HCT116 (cell line): Measurements from ENCODE around the gene PNMT. TPM values are rescaled to one million over a fixed set of nuclear protein-coding genes. Genes with fewer than 3 reads are reported as not detected.

Source experiments
- ATAC-seq: fragments of 200-7000 bp; cut with Tn5 transposase; 2 replicates; pipeline ENCODE4 v1.9.1; 2020; ENCODE audit warnings: mild to moderate bottlenecking, moderate library complexity
- BruUV-seq: library from RNA; stranded (reverse); fragments of 400-500 nt; replicated peaks from 2 replicates; lab custom pipeline; 2021; lab: Mats Ljungman, UMichigan
- CTCF ChIA-PET: fragments of 300-600 bp; sonication (Branson Sonifier 250); formaldehyde crosslinking; loops from one replicate; lab custom pipeline; 2021; ENCODE audit warnings: antibody characterized with exemption; lab: Charles Lee
- POLR2A ChIA-PET: fragments of 300-600, 350-600 bp; sonication (Branson Sonifier 250); formaldehyde crosslinking; loops from one replicate; lab custom pipeline; 2021; ENCODE audit warnings: antibody characterized with exemption; lab: Charles Lee
- RAD21 ChIA-PET, 2 experiments: fragments of 300-600 bp; sonication (Branson Sonifier 250); formaldehyde crosslinking; loops; one replicate each; lab custom pipeline; 2023; ENCODE audit warnings: low total read pairs in 2 of 2; ENCODE audit not compliant: uncharacterized antibody in 2 of 2, unreplicated experiment in 2 of 2, low non-redundant PET in 1 of 2; lab: Charles Lee
- DNase-seq: peaks from one replicate; pipeline ENCODE4 v3.0.0-alpha.2; 2010; ENCODE audit warnings: low read depth, low spot score
- H2AFZ ChIP-seq: fragments of 200-600 bp; shearing (Covaris generic), sonication (generic); 2 replicates; pipeline ENCODE4 v1.6.1; 2017; ENCODE audit warnings: low read depth, mixed run types, mixed read lengths, antibody characterized with exemption, low read length; ENCODE audit not compliant: poor library complexity, severe bottlenecking
- H3K27ac ChIP-seq: 2 replicates; pipeline ENCODE4 v1.5.1; 2012; ENCODE audit warnings: low read depth, low read length
- H3K27me3 ChIP-seq: fragments of 200-600 bp; sonication (generic); 2 replicates; pipeline ENCODE4 v1.6.1; 2016; ENCODE audit warnings: mixed run types, low read length, mixed read lengths; ENCODE audit not compliant: insufficient read depth
- H3K36me3 ChIP-seq, 2 experiments: fragments of 200-500 bp in 1 of 2; fragments of 200-600 bp in 1 of 2; sonication (Bioruptor generic) in 1 of 2; sonication (generic) in 1 of 2; 2 replicates each; pipeline versions ENCODE4 v1.5.1 to v1.6.1; 2014 to 2016; ENCODE audit warnings: low read length in 2 of 2, inconsistent platforms in 1 of 2, mixed read lengths in 1 of 2, mixed run types in 1 of 2; ENCODE audit not compliant: insufficient read depth in 2 of 2, control insufficient read depth in 1 of 2
- H3K4me1 ChIP-seq, 2 experiments: fragments of 200-600 bp in 1 of 2; sonication (generic) in 1 of 2; 2 replicates each; pipeline versions ENCODE4 v1.5.1 to v1.6.1; 2012 to 2017; ENCODE audit warnings: low read length in 2 of 2, inconsistent platforms in 1 of 2, mild to moderate bottlenecking in 1 of 2, mixed read lengths in 1 of 2, mixed run types in 1 of 2, moderate library complexity in 1 of 2; ENCODE audit not compliant: insufficient read depth in 2 of 2, control insufficient read depth in 1 of 2
- H3K4me2 ChIP-seq: fragments of 200-600 bp; sonication (generic); 2 replicates; pipeline ENCODE4 v1.6.1; 2017; ENCODE audit warnings: mixed run types, low read length, mixed read lengths
- H3K4me3 ChIP-seq, 2 experiments: fragments of 200-600 bp in 1 of 2; sonication (generic) in 1 of 2; replicated peaks in 1 of 2; 2 replicates each; pipeline ENCODE4 v1.5.1; 2011 to 2016; ENCODE audit warnings: low read length in 2 of 2, control low read depth in 1 of 2, low read depth in 1 of 2, mild to moderate bottlenecking in 1 of 2, mixed read lengths in 1 of 2, mixed run types in 1 of 2
- H3K79me2 ChIP-seq: fragments of 200-600 bp; sonication (generic); 2 replicates; pipeline ENCODE4 v1.6.1; 2017; ENCODE audit warnings: mild to moderate bottlenecking, mixed run types, low read length, moderate library complexity, mixed read lengths; ENCODE audit not compliant: insufficient read depth
- H3K9ac ChIP-seq: fragments of 200-600 bp; sonication (generic); 2 replicates; pipeline ENCODE4 v1.6.1; 2016; ENCODE audit warnings: low read length, mixed read lengths
- H3K9me2 ChIP-seq: fragments of 200-600 bp; sonication (generic), shearing (Covaris generic); 2 replicates; pipeline ENCODE4 v1.6.1; 2017; ENCODE audit warnings: mixed run types, mild to moderate bottlenecking, moderate library complexity; ENCODE audit not compliant: insufficient read depth
- H3K9me3 ChIP-seq, 2 experiments: fragments of 200-500 bp in 1 of 2; fragments of 200-600 bp in 1 of 2; sonication (Bioruptor generic) in 1 of 2; sonication (generic) in 1 of 2; 2 replicates each; pipeline ENCODE4 v1.6.1; 2014 to 2017; ENCODE audit warnings: low read length in 2 of 2, mixed read lengths in 2 of 2, inconsistent platforms in 1 of 2, low read depth in 1 of 2, mild to moderate bottlenecking in 1 of 2, mixed run types in 1 of 2, moderate library complexity in 1 of 2; ENCODE audit not compliant: control insufficient read depth in 1 of 2, insufficient read depth in 1 of 2
- H4K20me1 ChIP-seq: fragments of 200-600 bp; sonication (generic), shearing (Covaris generic); 2 replicates; pipeline ENCODE4 v1.6.1; 2017; ENCODE audit warnings: mixed run types, mild to moderate bottlenecking, moderate library complexity; ENCODE audit not compliant: insufficient read depth
- CEBPB ChIP-seq: IDR thresholded peaks from 2 replicates; pipeline ENCODE4 v1.6.1; 2012; ENCODE audit warnings: low read depth
- CTCF ChIP-seq, 3 experiments: fragments of 200-600 bp in 1 of 3; sonication (generic) in 1 of 3; IDR thresholded peaks in 2 of 3; conservative IDR thresholded peaks in 1 of 3; 2 replicates each; pipeline ENCODE4 v1.5.1; 2012 to 2017; ENCODE audit warnings: low read depth in 2 of 3, low read length in 2 of 3, antibody characterized with exemption in 1 of 3, borderline replicate concordance in 1 of 3, control low read depth in 1 of 3, mild to moderate bottlenecking in 1 of 3, mixed read lengths in 1 of 3, mixed run types in 1 of 3, moderate library complexity in 1 of 3; ENCODE audit not compliant: insufficient read depth in 1 of 3
- EGR1 ChIP-seq: IDR thresholded peaks from 2 replicates; pipeline ENCODE4 v1.6.1; 2012; ENCODE audit warnings: low read depth
- EZH2 ChIP-seq: fragments of 200-600 bp; sonication (generic); IDR thresholded peaks from 2 replicates; pipeline ENCODE4 v1.6.1; 2017; ENCODE audit warnings: antibody characterized with exemption, mixed run types
- EZH2phosphoT487 ChIP-seq: fragments of 200-600 bp; IDR thresholded peaks from 2 replicates; pipeline ENCODE4 v1.6.1; 2018; ENCODE audit warnings: antibody characterized with exemption, borderline replicate concordance
- FOSL1 ChIP-seq: IDR thresholded peaks from 2 replicates; pipeline ENCODE4 v1.6.1; 2012; ENCODE audit warnings: low read depth
- JUND ChIP-seq: IDR thresholded peaks from 2 replicates; pipeline ENCODE4 v1.6.1; 2012
- POLR2A ChIP-seq: IDR thresholded peaks from 2 replicates; pipeline ENCODE4 v1.7.0; 2011; ENCODE audit warnings: borderline replicate concordance; ENCODE audit not compliant: insufficient read depth, insufficient read length; ENCODE audit errors: extremely low read depth
- RAD21 ChIP-seq: IDR thresholded peaks from 2 replicates; pipeline ENCODE4 v1.6.1; 2012; ENCODE audit warnings: low read depth, mild to moderate bottlenecking
- SIN3A ChIP-seq: IDR thresholded peaks from 2 replicates; pipeline ENCODE4 v1.6.1; 2012; ENCODE audit warnings: low read depth
- SP1 ChIP-seq: IDR thresholded peaks from 2 replicates; pipeline ENCODE4 v1.6.1; 2012; ENCODE audit warnings: low read depth
- SRF ChIP-seq: IDR thresholded peaks from 2 replicates; pipeline ENCODE4 v1.6.1; 2012; ENCODE audit warnings: low read depth
- YY1 ChIP-seq: IDR thresholded peaks from 2 replicates; pipeline ENCODE4 v1.6.1; 2011; ENCODE audit warnings: low read length, low read depth, moderate library complexity, mild to moderate bottlenecking; ENCODE audit not compliant: insufficient replicate concordance; ENCODE audit errors: extremely low read depth
- ZFX ChIP-seq: fragments of 450-650 bp; IDR thresholded peaks from 2 replicates; pipeline ENCODE4 v1.6.1; 2017
- intact Hi-C: fragments of 100-400 bp; cut with micrococcal nuclease; formaldehyde crosslinking; loops from 2 replicates; pipeline ENCODE4 v1.10.0; 2022
- total RNA-seq: library from RNA; stranded (reverse); gene quantifications from one replicate; pipeline ENCODE4 v1.2.1, GENCODE V29; 2021; ENCODE audit not compliant: unreplicated experiment
- TF ChIP-seq, protein P1 (sequence below): IDR thresholded peaks from 2 replicates; pipeline ENCODE4 v1.6.1; 2011; ENCODE audit warnings: mild to moderate bottlenecking, low read length, moderate library complexity; ENCODE audit not compliant: insufficient replicate concordance; ENCODE audit errors: extremely low read depth
- TF ChIP-seq, protein P2 (sequence below): IDR thresholded peaks from 2 replicates; pipeline ENCODE4 v1.6.1; 2012; ENCODE audit warnings: low read depth
- TF ChIP-seq, protein P3 (sequence below): IDR thresholded peaks from 2 replicates; pipeline ENCODE4 v1.6.1; 2012

The PNMT gene
- total RNA-seq, 1 experiment from 2014 or later = not detected

DNA sequence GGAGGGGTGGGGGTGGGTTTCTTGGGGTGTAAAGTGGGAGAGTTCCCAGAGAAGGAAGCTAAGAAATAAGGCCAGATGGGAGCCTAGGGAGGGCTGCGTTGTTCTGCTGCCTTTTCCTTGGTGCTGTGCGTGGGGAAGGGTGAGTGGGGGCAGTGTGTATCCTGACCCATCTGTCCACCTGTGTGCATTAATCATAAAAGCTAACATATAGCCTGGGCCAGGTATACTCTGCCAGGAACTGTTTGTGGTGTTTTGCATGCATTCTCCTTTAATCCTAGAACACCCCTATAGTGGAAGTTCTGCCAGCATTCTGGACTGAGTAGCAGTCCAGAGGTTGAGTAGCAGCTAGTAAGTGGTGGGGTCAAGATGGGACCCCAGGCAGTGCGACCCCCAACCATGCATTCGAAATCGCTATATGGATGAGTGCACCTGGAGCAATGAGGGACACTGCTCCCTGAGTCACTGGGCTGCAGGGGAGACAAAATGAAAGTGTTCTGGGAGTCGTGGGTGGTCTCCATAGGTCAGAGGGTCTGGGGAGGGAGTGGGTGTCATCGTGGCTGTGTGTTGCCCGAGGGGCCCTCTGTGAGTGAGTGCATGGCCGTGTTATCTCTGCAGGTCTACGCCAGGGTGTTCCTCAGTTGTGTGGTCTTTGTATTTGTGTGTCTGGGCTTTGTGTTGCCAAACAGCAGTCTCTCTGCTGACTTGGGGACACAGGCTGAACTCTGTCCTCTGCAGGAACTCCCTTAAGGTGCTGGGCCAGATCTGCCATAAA, 32.9 kb downstream of the PNMT start:
- Histone ChIP-seq H3K9ac (peak overlapping the region; percentile 91), H3K27me3 (no peaks in the 10 kb centered on the region), H3K4me3 (peak overlapping the region; percentile 76 to 88), H3K9me2 (no peaks in the 10 kb centered on the region), H3K27ac (peak overlapping the region; percentile 76; the same call in 1 of the 2 replicates), H4K20me1 (no peaks in the 10 kb centered on the region), H3K4me2 (peak overlapping the region; percentile 79), H2AFZ (no peak overlapping the region), H3K9me3 (no peaks in the 10 kb centered on the region), H3K4me1 (peaks cover 33 to 58% of the 10 kb centered on the region in 2 experiments), H3K79me2 (peaks cover 63% of the 10 kb centered on the region), H3K36me3 (no peaks in the 10 kb centered on the region)
- TF ChIP-seq CTCF (IDR thresholded peaks at IDR 0.05 in 2 of 3, conservative IDR thresholded peaks at IDR 0.05 in 1 of 3; ENCODE audit: borderline replicate concordance in 1 of 3, insufficient read depth in 1 of 3, low read depth in 2 of 3, low read length in 2 of 3) = no peak
- no peak for TF ChIP-seq RAD21
- no peak for TF ChIP-seq EZH2phosphoT487
- TF ChIP-seq, protein P1, sequence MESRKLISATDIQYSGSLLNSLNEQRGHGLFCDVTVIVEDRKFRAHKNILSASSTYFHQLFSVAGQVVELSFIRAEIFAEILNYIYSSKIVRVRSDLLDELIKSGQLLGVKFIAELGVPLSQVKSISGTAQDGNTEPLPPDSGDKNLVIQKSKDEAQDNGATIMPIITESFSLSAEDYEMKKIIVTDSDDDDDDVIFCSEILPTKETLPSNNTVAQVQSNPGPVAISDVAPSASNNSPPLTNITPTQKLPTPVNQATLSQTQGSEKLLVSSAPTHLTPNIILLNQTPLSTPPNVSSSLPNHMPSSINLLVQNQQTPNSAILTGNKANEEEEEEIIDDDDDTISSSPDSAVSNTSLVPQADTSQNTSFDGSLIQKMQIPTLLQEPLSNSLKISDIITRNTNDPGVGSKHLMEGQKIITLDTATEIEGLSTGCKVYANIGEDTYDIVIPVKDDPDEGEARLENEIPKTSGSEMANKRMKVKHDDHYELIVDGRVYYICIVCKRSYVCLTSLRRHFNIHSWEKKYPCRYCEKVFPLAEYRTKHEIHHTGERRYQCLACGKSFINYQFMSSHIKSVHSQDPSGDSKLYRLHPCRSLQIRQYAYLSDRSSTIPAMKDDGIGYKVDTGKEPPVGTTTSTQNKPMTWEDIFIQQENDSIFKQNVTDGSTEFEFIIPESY = no peak
- TF ChIP-seq POLR2A = no peak
- no peak for TF ChIP-seq ZFX
- TF ChIP-seq, protein P2, sequence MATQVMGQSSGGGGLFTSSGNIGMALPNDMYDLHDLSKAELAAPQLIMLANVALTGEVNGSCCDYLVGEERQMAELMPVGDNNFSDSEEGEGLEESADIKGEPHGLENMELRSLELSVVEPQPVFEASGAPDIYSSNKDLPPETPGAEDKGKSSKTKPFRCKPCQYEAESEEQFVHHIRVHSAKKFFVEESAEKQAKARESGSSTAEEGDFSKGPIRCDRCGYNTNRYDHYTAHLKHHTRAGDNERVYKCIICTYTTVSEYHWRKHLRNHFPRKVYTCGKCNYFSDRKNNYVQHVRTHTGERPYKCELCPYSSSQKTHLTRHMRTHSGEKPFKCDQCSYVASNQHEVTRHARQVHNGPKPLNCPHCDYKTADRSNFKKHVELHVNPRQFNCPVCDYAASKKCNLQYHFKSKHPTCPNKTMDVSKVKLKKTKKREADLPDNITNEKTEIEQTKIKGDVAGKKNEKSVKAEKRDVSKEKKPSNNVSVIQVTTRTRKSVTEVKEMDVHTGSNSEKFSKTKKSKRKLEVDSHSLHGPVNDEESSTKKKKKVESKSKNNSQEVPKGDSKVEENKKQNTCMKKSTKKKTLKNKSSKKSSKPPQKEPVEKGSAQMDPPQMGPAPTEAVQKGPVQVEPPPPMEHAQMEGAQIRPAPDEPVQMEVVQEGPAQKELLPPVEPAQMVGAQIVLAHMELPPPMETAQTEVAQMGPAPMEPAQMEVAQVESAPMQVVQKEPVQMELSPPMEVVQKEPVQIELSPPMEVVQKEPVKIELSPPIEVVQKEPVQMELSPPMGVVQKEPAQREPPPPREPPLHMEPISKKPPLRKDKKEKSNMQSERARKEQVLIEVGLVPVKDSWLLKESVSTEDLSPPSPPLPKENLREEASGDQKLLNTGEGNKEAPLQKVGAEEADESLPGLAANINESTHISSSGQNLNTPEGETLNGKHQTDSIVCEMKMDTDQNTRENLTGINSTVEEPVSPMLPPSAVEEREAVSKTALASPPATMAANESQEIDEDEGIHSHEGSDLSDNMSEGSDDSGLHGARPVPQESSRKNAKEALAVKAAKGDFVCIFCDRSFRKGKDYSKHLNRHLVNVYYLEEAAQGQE = no peak
- no peak for TF ChIP-seq CEBPB
- TF ChIP-seq YY1 = no peak
- TF ChIP-seq, protein P3, sequence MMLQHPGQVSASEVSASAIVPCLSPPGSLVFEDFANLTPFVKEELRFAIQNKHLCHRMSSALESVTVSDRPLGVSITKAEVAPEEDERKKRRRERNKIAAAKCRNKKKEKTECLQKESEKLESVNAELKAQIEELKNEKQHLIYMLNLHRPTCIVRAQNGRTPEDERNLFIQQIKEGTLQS = no peak
- TF ChIP-seq SRF = no peak
- TF ChIP-seq JUND = no peak
- TF ChIP-seq EZH2 = no peak
- TF ChIP-seq EGR1 = no peak
- no peak for TF ChIP-seq SIN3A
- no peak for TF ChIP-seq FOSL1
- no peak for TF ChIP-seq SP1
- BruUV-seq = TSS peak; percentile 61
- ChIA-PET POLR2A (interaction anchor here (1.7 kb wide), 1 partner anchor 28 kb away, joined by 6 read pairs; no protein-coding TSS in a partner anchor), RAD21 (no interaction called here), CTCF (interaction anchor here (1.0 to 2.2 kb wide), 3 partner anchors 29 to 83 kb away, joined by 3 to 13 read pairs (median 3); partner anchors contain the start of gene MIEN1)
- no peak for DNase-seq
- intact Hi-C loops = no loop called here
- ATAC-seq = no peak
